DND-41 (cell line): Measurements from ENCODE around the gene LAMC3.

Experiments
- ATAC-seq: fragments of 200-7000 bp; cut with Tn5 transposase; 3 replicates; pipeline ENCODE4 v1.9.1; 2021; ENCODE audit warnings: low read depth; ENCODE audit not compliant: insufficient read depth
- DNase-seq: peaks from one replicate; pipeline ENCODE4 v3.0.0-alpha.2; 2020
- H2AFZ ChIP-seq: 2 replicates; pipeline ENCODE4 v1.6.0; 2012; ENCODE audit warnings: low read depth, low read length
- H3K27ac ChIP-seq: 2 replicates; pipeline ENCODE4 v1.5.1; 2012; ENCODE audit warnings: low read length, inconsistent platforms
- H3K27me3 ChIP-seq: fragments of 200-600 bp; sonication (generic); 2 replicates; pipeline ENCODE4 v1.6.0; 2012; ENCODE audit warnings: low read length, mild to moderate bottlenecking, inconsistent platforms; ENCODE audit not compliant: insufficient read depth, poor library complexity
- H3K36me3 ChIP-seq: 2 replicates; pipeline ENCODE4 v1.5.1; 2012; ENCODE audit warnings: low read length, inconsistent platforms; ENCODE audit not compliant: insufficient read depth
- H3K4me1 ChIP-seq: 2 replicates; pipeline ENCODE4 v1.5.1; 2012; ENCODE audit warnings: mild to moderate bottlenecking, low read length; ENCODE audit not compliant: insufficient read depth
- H3K4me2 ChIP-seq: 2 replicates; pipeline ENCODE4 v1.6.0; 2012; ENCODE audit warnings: mild to moderate bottlenecking, moderate library complexity, low read length, inconsistent platforms; ENCODE audit not compliant: insufficient read depth
- H3K4me3 ChIP-seq, 2 experiments: fragments of 200-600 bp in 1 of 2; shearing (Covaris generic) in 1 of 2; 2 replicates each; pipeline ENCODE4 v1.5.1; 2012 to 2016; ENCODE audit warnings: inconsistent platforms in 2 of 2, low read length in 2 of 2, mild to moderate bottlenecking in 2 of 2, low read depth in 1 of 2, moderate library complexity in 1 of 2
- H3K79me2 ChIP-seq: 2 replicates; pipeline ENCODE4 v1.6.0; 2012; ENCODE audit warnings: low read length, inconsistent platforms; ENCODE audit not compliant: insufficient read depth
- H3K9ac ChIP-seq: 2 replicates; pipeline ENCODE4 v1.6.0; 2012; ENCODE audit warnings: low read depth, mild to moderate bottlenecking, inconsistent platforms, low read length, moderate library complexity
- H3K9me3 ChIP-seq: 2 replicates; pipeline ENCODE4 v1.5.1; 2012; ENCODE audit warnings: low read length, moderate library complexity, mild to moderate bottlenecking, inconsistent platforms; ENCODE audit not compliant: insufficient read depth, severe bottlenecking
- H4K20me1 ChIP-seq: 2 replicates; pipeline ENCODE4 v1.6.0; 2012; ENCODE audit warnings: low read length; ENCODE audit not compliant: insufficient read depth
- CTCF ChIP-seq: IDR thresholded peaks from 2 replicates; pipeline ENCODE4 v1.5.1; 2012; ENCODE audit warnings: borderline replicate concordance, low read length, moderate library complexity, mild to moderate bottlenecking; ENCODE audit not compliant: poor library complexity, severe bottlenecking; ENCODE audit errors: extremely low read depth
- EZH2 ChIP-seq: IDR thresholded peaks from 3 replicates; pipeline ENCODE4 v1.6.1; 2012; ENCODE audit warnings: borderline replicate concordance, low read depth, mild to moderate bottlenecking, moderate library complexity, low read length, inconsistent platforms; ENCODE audit not compliant: severe bottlenecking

Gene LAMC3

GRCh38 chr9:131027048-131027871, 18.3 kb downstream of the LAMC3 start:
- Histone ChIP-seq H3K79me2 (no peaks in the 10 kb centered on the region), H3K9ac (no peak overlapping the region), H3K4me1 (no peaks in the 10 kb centered on the region), H4K20me1 (no peaks in the 10 kb centered on the region), H3K4me3 (no peak overlapping the region), H3K36me3 (no peaks in the 10 kb centered on the region), H3K9me3 (no peaks in the 10 kb centered on the region), H3K4me2 (no peak overlapping the region), H3K27ac (no peak overlapping the region), H2AFZ (no peak overlapping the region), H3K27me3 (peaks cover 4% of the 10 kb centered on the region)
- ATAC-seq (no peak), DNase-seq (no peak)
- no peak for TF ChIP-seq CTCF
- TF ChIP-seq EZH2, result no peak

DNA sequence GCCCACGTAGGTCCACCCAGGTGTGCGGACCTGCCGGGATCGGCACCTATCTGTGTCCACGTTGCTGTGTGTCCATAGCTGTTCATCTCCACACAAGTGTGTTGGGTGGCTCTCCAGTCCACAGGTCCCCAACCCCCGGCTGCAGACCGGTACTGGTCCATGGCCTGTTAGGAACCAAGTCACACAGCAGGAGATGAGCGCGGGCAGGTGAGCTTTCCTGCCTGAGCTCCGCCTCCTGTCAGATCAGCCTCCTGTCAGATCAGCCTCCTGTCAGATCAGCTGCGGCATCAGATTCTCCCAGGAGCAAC, 18.9 kb downstream of the LAMC3 start:
- no peak overlapping the region for H2AFZ ChIP-seq
- no peak for DNase-seq

GRCh38 chr9:131028221-131028884, 19.4 kb downstream of the LAMC3 start:
- H3K27ac ChIP-seq, result no peak overlapping the region
- no peaks in the 10 kb centered on the region for H3K27me3 ChIP-seq
- H3K4me3 ChIP-seq, result no peak overlapping the region
- no peak overlapping the region for H2AFZ ChIP-seq
- TF ChIP-seq CTCF (no peak), EZH2 (no peak)
- H4K20me1 ChIP-seq, result no peaks in the 10 kb centered on the region
- no peak overlapping the region for H3K4me2 ChIP-seq
- no peak overlapping the region for H3K9ac ChIP-seq
- no peaks in the 10 kb centered on the region for H3K4me1 ChIP-seq
- no peaks in the 10 kb centered on the region for H3K79me2 ChIP-seq
- no peaks in the 10 kb centered on the region for H3K9me3 ChIP-seq
- ATAC-seq (no peak), DNase-seq (no peak)
- H3K36me3 ChIP-seq, result no peaks in the 10 kb centered on the region

More for the DNA sequence above, 18.9 kb downstream of the LAMC3 start:
- no peak for ATAC-seq
- Histone ChIP-seq H3K4me3 (no peak overlapping the region), H3K4me2 (no peak overlapping the region), H3K9ac (no peak overlapping the region), H3K9me3 (no peaks in the 10 kb centered on the region), H4K20me1 (no peaks in the 10 kb centered on the region), H3K36me3 (no peaks in the 10 kb centered on the region), H3K4me1 (no peaks in the 10 kb centered on the region), H3K79me2 (no peaks in the 10 kb centered on the region), H3K27me3 (peaks cover 2% of the 10 kb centered on the region), H3K27ac (no peak overlapping the region)
- TF ChIP-seq EZH2 (no peak), CTCF (no peak)
